Activated CD4-positive, alpha-beta T cell treated with anti-CD3 and anti-CD28 coated beads, Interleukin-2, Interleukin-4, amounts not matched to agents 100 ng/mL and 50 ng/mL, durations not matched to agents 16 hours and 8 hours (primary cell): ENCODE measurements around the gene PRSS8.
A peak's percentile ranks its signal among the peaks of the same experiment; 100 is the strongest.
"Not testable (repeated sequence)": the region's sequence is repeated elsewhere in the genome, so short reads cannot be mapped to it uniquely, and the experiment has no call there.

Source experiments
- DNase-seq: peaks from one replicate; pipeline ENCODE4 v3.0.0-alpha.2; 2020; ENCODE audit warnings: low spot score

Gene PRSS8

DNA sequence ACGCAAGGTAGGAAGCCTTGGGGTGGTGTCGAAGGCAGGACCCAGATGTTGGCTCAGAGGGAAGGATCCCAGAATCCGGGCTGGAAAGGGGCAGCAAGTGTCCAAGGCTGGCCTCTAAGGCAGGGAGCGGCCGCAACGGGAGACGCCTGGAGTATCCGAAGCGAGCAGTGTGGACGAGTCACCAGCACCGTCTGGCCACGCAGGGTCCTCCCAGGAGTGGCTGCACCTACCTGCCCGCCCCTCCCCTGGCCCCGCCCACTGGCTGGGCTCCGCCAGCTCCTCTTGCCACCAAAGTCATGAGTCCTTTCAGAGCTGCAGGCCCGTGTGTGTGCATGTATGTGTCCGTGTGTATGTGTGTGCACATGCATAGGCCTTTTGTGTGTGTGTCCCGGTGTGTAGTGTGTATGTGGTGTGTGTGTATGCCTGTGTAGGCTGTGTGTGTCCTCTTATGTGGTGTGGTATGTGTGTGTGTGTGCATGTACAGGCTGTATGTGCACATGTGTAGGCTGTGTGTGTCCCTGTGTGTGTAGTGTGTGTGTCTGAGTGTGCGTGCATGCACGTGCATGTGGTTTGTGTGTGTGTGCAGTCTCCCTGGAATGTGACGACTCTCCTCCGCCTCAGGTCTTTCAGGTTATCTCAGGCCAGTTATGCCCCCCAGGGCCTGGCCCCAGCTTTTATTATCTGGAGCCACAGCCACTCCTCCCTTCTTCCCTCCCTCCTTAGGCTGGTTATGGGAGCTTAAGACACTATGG is at the start of gene PRSS8:
PRSS8 (minus strand) TSS at position 193 of the 752 bp plus-strand sequence. CDS start 229 bp downstream, outside the sequence.
- DNase-seq = no peak

DNA sequence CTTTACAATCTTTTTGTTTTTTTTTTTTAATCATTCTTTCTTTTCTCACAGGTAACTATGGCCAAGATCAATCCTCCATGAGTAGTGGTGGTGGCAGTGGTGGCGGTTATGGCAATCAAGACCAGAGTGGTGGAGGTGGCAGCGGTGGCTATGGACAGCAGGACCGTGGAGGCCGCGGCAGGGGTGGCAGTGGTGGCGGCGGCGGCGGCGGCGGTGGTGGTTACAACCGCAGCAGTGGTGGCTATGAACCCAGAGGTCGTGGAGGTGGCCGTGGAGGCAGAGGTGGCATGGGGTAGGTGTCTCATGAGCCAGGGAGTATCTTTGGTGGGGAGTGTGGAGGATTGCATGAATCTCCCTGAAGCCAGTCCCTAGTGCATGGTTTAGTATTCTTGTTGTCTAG is 49.4 kb upstream of the PRSS8 start:
- no peak for DNase-seq

DNA sequence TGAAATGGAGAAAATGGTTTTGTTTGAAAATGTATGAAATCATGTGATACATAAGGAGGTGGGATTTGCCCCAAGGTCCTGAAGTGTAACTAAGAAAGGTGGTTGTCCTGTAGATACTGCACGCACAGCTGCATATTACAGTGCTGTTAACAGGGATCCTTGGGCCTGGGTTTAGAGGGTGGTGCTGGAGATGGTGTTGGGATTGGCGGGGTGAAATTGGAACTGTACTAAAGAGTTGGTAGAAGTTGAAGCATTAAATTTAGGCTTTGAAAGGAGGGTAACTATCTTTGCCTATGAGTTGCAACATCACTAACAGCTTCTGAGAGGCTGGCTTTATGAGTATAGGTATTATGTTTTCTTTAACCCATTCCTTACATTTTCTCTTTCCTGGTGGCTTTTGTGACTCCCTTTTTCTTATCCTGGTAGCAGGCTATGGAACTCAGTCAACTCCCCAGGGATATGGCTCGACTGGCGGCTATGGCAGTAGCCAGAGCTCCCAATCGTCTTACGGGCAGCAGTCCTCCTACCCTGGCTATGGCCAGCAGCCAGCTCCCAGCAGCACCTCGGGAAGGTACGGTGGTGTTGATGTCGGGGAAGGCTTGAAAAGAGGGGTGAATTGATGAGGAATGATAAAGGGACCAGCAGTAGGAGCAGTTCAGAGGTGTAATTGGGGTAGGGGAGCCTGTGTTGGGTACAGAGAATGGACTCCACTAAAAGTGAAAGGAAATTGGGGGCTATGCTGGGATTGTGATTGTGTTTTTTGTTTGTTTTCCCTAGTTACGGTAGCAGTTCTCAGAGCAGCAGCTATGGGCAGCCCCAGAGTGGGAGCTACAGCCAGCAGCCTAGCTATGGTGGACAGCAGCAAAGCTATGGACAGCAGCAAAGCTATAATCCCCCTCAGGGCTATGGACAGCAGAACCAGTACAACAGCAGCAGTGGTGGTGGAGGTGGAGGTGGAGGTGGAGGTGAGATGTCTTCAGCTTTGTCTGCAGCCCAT is 48.2 kb upstream of the PRSS8 start:
- DNase-seq = no peak

DNA sequence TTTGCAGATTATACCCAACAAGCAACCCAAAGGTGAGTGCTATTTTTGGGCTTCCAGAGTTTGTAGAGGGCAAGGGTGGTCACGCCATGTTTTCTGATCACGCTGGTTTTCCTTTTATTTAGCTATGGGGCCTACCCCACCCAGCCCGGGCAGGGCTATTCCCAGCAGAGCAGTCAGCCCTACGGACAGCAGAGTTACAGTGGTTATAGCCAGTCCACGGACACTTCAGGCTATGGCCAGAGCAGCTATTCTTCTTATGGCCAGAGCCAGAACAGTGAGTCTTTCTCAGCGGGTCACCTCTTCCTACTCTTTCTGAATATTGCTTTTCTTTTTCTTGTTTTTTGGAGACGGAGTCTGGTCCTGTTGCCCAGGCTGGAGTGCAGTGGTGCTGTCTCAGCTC is 46.9 kb upstream of the PRSS8 start:
- no peak for DNase-seq

- DNase-seq = peak; percentile 37
Measured at GRCh38 chr16:31181102-31181830, 45.7 kb upstream of the PRSS8 start.

DNA sequence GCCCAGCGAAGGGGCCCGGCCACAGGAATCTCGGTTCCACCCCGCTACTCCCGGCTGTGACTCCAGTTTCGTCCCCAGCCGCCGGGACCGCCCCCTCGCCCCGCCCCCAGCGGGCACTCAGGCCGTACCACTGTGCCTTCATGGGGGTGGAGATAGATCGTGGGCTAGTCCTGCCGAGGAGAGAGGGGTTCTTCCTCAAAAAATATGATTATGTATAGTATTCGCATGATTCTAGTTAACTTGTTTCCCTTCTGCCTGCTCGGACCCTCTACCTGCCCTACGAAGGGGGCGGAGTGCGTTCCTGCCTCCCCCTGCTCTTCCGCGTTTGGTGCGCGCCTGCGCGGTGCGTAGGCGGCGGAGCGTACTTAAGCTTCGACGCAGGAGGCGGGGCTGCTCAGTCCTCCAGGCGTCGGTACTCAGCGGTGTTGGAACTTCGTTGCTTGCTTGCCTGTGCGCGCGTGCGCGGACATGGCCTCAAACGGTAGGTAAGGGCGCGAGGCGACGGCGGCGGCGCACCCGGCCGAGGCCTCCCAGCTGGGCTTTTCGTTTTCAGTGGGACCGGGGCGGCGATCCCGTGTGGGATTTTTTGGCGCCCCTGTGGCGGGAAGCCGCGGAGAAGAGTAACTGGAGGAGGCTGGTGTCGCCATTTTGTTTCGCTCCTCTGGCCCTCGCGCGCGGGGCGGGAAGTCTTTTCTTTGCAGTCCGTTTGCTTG is 44.4 kb upstream of the PRSS8 start, which contains the start of gene FUS:
FUS (plus strand) TSS at position 393 of the 713 bp plus-strand sequence; CDS start at position 469, 76 bp downstream.
- DNase-seq = peak; percentile 91

- no peak for DNase-seq
Measured at GRCh38 chr16:31179219-31179746, 43.8 kb upstream of the PRSS8 start.

- DNase-seq = peak; percentile 49
Measured at GRCh38 chr16:31177136-31177535, 41.6 kb upstream of the PRSS8 start.

- not testable (repeated sequence) for DNase-seq
Measured at GRCh38 chr16:31170048-31170447, 34.5 kb upstream of the PRSS8 start.

- DNase-seq = no peak
Measured at GRCh38 chr16:31168848-31169247, 33.3 kb upstream of the PRSS8 start.

DNA sequence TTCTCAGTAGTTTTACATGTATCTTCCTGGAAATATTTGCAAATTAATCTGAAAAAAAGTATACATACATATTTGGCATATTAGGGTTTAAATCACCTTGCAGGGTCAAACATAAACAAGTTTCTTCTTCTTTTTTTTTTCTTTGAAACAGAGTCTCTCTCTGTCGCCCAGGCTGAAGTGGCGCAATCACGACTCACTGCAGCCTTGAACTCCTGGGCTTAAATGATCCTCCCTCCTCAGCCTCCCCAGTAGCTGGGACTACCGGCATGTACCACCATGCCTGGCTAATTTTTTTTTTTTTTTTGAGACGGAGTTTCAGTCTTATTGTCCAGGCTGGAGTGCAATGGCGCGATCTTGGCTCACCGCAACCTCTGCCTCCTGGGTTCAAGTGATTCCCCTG is 31.8 kb upstream of the PRSS8 start:
- DNase-seq = no peak

DNA sequence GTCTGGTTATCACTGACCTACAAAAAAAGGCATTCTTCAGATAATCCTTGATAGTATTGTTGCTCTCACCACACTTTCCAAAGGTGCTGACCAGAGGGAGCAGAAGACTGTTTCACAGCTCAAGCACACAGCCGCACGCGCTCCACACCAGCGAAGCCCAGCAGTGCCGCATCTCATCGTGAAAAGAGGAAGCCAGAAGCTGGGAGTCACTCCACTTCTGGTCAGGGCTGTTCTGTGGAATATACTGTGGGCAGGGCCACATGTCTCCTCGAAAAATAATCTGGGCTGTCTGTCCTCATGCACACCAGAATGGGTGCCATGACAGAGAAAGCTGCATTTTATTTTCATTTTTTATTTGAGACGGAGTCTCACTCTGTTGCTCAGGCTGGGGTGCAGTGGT is 21.6 kb upstream of the PRSS8 start:
- no peak for DNase-seq

- not testable (repeated sequence) for DNase-seq
Measured at GRCh38 chr16:31150976-31151375, 15.4 kb upstream of the PRSS8 start.

GRCh38 chr16:31149894-31150890 is 14.7 kb upstream of the PRSS8 start, which contains the start of gene PRSS36:
TSS of gene PRSS36 (minus strand) at chr16:31150066. CDS start at chr16:31150035, 31 bp downstream.
- DNase-seq = no peak

DNA sequence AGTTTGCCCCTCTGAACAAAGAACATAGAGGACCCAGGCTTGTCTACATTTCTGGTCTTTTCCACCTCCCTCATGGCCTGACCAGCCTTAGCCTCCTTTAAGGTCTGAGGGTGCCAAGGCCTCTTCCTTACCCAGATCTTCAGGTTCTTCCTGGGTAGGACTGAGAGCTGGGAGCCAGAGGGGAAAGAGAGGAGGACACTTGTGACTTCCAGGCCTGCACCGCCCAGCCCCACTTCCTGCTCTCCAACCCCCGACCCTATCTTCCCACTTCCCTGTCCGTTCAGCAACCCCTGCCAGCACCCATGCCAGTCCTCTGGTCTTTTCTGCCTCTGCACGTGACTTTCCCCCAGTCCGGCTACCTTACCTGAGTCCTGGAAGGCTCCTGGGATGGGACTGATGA is 13.8 kb upstream of the PRSS8 start:
- DNase-seq = no peak

DNA sequence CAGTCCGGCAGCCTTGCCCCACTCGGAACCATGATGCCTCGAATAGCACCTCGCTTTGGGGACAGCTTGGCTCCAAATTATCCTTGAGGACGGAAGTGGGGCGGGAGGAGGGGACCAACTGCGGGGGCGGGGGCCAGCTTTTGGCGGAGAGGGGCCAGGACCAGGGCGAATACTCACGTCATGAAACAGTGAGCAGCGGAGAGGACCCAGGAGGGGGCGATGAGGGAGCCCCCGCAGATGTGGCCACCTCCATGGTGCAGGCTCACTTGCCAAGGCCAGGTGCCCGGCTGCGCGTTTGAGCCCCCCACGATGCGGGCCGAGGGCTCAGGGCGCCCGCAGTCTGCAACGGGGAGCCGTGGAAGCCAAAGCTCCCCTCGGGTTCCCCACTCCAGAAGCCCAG is 13.4 kb upstream of the PRSS8 start:
- DNase-seq = no peak

GRCh38 chr16:31148281-31148728 is 12.8 kb upstream of the PRSS8 start:
- no peak for DNase-seq

DNA sequence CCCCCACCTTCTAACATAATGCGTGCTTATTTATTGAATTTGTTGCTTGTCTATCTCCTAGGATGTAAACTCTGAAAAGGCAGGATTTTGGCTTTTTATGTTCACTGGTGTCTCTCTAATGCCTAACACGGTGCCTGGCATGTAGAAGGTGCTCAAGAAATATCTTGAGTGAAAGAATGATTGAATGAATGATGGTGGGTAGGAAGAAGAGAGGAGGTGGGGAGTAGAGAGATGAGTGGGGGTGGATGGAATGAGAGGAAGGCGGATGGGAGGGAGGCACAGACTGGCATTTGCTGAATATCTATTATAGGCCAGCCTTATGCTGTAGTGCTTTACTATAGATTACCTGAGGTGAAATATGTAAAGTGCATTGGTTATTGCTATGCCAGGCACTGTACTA is 12.0 kb upstream of the PRSS8 start:
- DNase-seq = no peak

DNA sequence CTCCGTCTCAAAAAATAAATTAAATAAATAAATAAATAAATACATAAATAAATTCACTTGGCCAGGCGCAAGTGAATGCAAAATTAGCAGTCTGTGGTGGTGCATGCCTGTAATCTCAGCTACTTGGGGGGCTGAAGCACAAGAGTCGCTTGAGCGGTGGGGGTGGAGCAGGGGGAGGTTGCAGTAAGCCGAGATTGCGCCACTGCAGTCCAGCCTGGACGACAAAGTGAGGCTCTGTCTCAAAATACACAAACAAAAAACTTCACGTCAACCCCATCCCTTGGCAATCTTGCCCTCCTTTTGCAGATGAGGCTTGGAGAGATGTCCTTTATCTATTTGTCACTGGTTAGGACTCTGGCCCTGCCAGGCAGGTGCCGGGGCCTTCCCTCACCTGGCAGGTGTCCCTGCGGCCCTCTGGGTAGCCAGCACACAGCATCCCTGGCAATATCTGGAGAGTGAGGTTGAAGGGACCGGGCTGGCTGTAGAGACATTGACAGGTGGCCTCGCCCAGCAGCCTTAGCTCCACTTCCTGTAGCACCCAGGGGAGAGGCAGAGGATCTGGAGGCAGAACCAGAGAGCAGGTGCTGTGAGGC is 10.0 kb upstream of the PRSS8 start:
- DNase-seq = no peak
